22Rv1 (cell line): Measurements from ENCODE around the gene QPCTL.

Source experiments
- ZFX ChIP-seq: fragments of 450-650 bp; IDR thresholded peaks from 2 replicates; pipeline ENCODE4 v1.6.1; 2017; ENCODE audit warnings: antibody characterized with exemption, borderline replicate concordance
- TF ChIP-seq, protein P1 (sequence below): fragments of 450-650 bp; IDR thresholded peaks from 2 replicates; pipeline ENCODE4 v1.5.1; 2017; ENCODE audit warnings: mild to moderate bottlenecking

DNA sequence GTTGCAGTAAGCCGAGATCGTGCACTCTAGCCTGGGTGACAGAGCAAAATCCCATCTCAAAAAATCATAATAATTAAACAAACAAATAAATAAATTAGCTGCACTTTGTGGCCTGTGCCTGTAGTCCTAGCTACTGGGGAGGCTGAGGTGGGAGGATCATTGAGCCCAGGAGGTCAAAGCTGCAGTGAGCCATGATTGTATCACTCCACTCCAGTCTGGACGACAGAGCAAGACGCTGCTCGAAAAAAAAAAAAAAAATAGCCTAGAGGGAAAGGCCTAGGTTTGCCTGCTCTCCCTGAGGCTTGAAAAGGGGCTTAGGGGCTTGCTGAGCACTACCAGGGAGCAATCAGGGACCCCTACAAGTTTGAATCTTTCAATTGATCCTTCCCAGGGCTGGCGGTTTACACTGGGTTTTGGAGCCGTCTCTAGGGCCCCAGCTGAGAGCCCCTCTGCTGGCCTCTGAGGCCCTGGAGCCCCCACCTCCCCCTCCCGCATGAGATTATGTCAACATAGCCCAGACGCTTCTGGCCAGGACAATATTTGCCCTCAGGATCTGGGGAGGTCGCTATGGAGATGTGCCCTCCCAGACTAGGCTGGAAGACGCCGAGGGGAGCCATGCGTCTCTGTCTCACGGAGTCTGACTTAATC lies 34.8 kb upstream of the QPCTL start:
- TF ChIP-seq, protein P1, sequence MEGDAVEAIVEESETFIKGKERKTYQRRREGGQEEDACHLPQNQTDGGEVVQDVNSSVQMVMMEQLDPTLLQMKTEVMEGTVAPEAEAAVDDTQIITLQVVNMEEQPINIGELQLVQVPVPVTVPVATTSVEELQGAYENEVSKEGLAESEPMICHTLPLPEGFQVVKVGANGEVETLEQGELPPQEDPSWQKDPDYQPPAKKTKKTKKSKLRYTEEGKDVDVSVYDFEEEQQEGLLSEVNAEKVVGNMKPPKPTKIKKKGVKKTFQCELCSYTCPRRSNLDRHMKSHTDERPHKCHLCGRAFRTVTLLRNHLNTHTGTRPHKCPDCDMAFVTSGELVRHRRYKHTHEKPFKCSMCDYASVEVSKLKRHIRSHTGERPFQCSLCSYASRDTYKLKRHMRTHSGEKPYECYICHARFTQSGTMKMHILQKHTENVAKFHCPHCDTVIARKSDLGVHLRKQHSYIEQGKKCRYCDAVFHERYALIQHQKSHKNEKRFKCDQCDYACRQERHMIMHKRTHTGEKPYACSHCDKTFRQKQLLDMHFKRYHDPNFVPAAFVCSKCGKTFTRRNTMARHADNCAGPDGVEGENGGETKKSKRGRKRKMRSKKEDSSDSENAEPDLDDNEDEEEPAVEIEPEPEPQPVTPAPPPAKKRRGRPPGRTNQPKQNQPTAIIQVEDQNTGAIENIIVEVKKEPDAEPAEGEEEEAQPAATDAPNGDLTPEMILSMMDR, result no peak
- no peak for TF ChIP-seq ZFX
